GM12801 (cell line): ENCODE data around the gene FCHSD2.

ENCODE experiments used
- TF ChIP-seq, protein P1 (sequence below): IDR thresholded peaks from one replicate; pipeline ENCODE4 v1.5.1; 2011; ENCODE audit warnings: control low read depth; ENCODE audit not compliant: insufficient read length; ENCODE audit errors: extremely low read depth

FCHSD2 gene

DNA sequence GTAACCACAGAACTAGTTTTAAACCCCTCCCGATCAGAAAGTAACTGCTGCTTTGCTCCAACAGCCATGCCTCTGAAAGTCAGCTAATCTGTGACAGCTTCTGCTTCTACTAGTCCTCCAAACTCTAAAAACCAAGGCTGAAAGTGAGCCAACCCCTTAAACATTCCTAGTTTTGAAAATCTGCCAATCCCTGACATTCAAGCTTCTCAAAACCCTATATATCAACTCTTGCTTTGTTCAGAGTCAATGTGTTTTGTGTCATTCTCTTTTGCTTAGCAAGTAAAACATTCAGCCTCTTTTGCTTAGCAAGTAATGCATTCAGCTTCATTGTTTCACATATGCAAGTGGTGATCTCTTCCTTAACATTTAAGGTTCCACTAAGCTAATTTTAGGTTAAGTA, 271.0 kb downstream of the FCHSD2 start:
- TF ChIP-seq, protein P1, sequence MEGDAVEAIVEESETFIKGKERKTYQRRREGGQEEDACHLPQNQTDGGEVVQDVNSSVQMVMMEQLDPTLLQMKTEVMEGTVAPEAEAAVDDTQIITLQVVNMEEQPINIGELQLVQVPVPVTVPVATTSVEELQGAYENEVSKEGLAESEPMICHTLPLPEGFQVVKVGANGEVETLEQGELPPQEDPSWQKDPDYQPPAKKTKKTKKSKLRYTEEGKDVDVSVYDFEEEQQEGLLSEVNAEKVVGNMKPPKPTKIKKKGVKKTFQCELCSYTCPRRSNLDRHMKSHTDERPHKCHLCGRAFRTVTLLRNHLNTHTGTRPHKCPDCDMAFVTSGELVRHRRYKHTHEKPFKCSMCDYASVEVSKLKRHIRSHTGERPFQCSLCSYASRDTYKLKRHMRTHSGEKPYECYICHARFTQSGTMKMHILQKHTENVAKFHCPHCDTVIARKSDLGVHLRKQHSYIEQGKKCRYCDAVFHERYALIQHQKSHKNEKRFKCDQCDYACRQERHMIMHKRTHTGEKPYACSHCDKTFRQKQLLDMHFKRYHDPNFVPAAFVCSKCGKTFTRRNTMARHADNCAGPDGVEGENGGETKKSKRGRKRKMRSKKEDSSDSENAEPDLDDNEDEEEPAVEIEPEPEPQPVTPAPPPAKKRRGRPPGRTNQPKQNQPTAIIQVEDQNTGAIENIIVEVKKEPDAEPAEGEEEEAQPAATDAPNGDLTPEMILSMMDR: no peak

GRCh38 chr11:72869831-72870230, 272.3 kb downstream of the FCHSD2 start:
- TF ChIP-seq, protein P1: no peak

DNA sequence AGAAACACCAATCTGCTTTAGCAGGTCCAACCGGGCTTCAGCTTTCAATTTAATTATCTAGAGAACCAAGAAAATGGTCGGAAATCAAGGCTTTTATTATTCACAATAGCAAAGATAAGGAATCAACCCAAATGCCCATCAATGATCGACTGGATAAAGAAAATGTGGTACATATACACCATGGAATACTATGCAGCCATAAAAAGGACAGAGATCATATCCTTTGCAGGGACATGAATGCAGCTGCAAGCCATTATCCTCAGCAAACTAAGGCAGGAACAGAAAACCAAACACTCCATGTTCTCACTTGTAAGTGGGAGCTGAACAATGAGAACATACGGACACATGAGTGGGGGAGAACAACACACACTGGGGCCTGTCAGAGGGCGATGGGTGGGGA, 274.1 kb downstream of the FCHSD2 start:
- TF ChIP-seq, protein P1: no peak

GRCh38 chr11:72864702-72865655, 277.1 kb downstream of the FCHSD2 start:
- TF ChIP-seq, protein P1: no peak

DNA sequence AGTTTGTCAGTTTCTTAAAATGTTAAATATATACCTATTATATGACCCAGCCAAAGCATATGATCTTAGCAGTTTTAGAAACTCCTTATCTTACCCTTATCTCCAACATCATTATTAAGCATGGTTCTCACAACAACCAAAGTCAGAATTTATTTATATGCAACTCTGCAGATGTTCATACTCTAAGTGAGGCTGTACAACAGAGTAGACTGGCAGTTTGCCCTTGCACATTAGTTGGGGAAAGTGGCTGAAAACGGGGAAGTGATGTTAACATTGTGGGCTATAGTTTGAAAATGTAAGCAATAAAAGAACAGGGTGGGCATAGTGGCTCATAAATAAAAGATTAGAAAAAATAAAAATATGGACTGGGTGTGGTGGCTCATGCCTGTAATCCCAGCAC, 278.2 kb downstream of the FCHSD2 start:
- TF ChIP-seq, protein P1: no peak

DNA sequence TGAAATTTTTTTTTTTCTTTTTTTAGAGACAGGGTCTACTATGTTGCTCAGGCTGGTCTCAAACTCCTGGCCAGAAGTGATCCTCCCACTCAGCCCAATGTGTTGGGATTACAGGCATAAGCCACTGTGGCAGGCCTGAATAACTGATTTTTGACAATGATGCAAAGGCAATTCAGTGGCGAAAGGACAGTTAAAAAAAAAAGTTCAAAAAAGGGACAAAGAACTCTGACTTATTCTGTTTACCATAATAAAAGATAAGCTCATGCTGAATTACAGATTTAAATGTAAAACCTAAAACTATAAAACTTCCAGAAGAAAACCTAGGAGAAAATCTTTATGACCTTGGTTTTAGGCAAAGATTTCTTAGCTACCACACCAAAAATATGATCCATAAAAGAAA, 279.0 kb downstream of the FCHSD2 start:
- TF ChIP-seq, protein P1: no peak

GRCh38 chr11:72860592-72860991, 281.5 kb downstream of the FCHSD2 start:
- TF ChIP-seq, protein P1: no peak
